Renal cortex interstitium (tissue), 15 donors: Measurements from ENCODE around the gene OR51A4. TPM values are rescaled to one million over a fixed set of nuclear protein-coding genes. Genes with fewer than 3 reads are reported as not detected.
"Not testable (repeated sequence)": the region's sequence is repeated elsewhere in the genome, so short reads cannot be mapped to it uniquely, and the experiment has no call there.

Source experiments
- DNase-seq, 11 donors: peaks; one replicate each; pipeline ENCODE4 v3.0.0-alpha.2; 2013; ENCODE audit warnings: low read depth in 9 of 11, low spot score in 4 of 11; ENCODE audit errors: extremely low read depth in 1 of 11
- long read RNA-seq, 16 experiments: transcript quantifications; one replicate each; lab custom pipeline, GENCODE V29; 2026
- polyA plus RNA-seq, 3 donors: library from polyadenylated mRNA; unstranded; fragments of 120-200 nt; gene quantifications; one replicate each; pipeline ENCODE4 v1.2.1, GENCODE V29; 2013; ENCODE audit not compliant: insufficient read length in 3 of 3

OR51A4 gene, protein sequence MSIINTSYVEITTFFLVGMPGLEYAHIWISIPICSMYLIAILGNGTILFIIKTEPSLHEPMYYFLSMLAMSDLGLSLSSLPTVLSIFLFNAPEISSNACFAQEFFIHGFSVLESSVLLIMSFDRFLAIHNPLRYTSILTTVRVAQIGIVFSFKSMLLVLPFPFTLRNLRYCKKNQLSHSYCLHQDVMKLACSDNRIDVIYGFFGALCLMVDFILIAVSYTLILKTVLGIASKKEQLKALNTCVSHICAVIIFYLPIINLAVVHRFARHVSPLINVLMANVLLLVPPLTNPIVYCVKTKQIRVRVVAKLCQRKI
- polyA plus RNA-seq, result under 1 TPM in 1 of 3 donors, not detected in 2; 0.05 TPM
- long read RNA-seq, donor 1, result 0 reads
- long read RNA-seq, donor 2, result 0 reads
- long read RNA-seq, donor 3, result 0 reads
- long read RNA-seq, donor 4, result 0 reads
- long read RNA-seq, donor 5, result 0 reads
- long read RNA-seq, donor 6, result 0 reads
- long read RNA-seq, donor 7, result 0 reads
- long read RNA-seq, donor 8, result 0 reads
- long read RNA-seq, donor 9, result 0 reads
- long read RNA-seq, donor 10, result 0 reads
- long read RNA-seq, donor 11, result 0 reads
- long read RNA-seq, donor 12, result 0 reads
- long read RNA-seq, donor 13, result 0 reads
- long read RNA-seq, donor 14, result 0 reads
- long read RNA-seq, donor 15, result 0 reads
- long read RNA-seq, donor 16, result 0 reads

DNA sequence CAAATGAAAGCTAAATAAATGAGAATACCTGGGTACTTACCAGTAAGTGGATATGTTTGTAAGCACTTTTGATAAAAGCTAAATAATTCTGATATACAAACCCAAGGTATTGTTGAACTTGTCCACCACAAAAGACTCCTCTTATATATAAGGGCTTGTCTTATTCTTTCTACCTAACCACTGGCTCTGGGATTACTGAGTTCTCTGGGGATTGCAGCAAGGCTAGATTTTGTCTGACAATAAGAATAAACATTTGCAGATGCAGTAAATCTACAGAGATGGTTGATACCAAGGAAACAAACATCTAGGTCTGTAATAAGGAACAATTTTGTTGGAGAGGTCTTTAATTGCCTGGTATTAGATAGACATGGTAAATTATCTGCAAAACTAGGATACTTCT is at the start of gene OR51A4:
Gene OR51A4 (minus strand): TSS at position 101 of the 400 bp plus-strand sequence. CDS start 505 bp downstream, outside the sequence.
- no peak for DNase-seq

DNA sequence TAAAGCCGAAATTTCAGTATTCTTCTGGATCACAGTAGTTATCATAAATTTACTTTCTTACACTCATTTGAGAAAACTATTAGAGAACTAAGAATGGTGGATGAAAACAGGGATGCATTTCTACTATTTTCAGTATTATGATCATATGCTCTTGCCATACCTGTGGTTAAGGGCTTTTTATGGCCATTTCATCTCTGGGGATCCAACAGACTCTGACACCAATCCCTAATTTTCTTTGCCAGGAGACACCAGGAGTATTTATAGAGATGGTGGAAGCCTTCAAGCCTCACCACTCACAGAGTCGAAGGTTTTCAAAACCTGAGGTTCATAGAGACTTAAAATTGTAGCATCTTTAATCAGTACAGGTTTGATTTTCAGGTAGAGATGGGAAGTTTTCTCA is 47.1 kb upstream of the OR51A4 start, which contains the start of gene OR51L1:
Gene OR51L1 (plus strand): TSS at position 301 of the 400 bp plus-strand sequence. CDS start 4,132 bp downstream, outside the sequence.
- no peak for DNase-seq

DNA sequence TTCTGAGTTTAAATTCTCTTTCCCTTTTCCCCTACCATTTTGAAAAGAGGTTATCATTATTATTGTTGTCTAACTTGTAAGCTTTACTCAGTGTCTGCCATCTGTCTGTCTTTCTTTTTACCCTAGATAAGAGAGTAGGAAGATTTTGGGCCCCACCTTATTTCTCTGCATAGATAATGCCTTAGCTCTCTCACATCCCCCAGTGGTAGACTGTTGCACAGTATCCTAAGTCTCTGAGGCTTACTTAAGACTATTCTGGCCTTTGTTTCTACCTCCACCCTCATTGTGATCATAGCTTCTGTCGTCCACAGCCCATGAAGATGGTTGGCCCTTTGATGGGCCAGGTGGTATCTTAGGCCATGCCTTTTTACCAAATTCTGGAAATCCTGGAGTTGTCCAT is 43.7 kb upstream of the OR51A4 start:
- no peak for DNase-seq

DNA sequence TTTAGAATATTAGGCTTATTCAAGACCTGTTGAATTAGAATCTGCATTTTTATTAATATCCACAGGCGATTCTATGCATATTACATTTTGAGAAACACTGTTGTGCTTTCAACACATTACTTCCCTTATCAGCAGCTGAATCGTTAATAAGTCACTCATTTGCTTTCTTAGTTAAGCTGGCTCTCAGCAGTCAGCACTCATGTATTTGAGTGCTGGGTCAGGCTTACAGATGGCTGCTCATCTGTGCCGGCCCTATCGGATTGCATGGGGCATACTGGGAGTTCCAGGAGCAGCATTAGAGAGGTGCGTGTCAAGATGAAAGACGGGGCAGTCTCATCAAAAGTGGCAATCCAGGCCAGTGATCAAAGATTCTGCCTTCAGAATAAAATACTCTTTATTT is 36.4 kb upstream of the OR51A4 start:
- peak; percentile 31 to 78 (median 61) for DNase-seq

DNA sequence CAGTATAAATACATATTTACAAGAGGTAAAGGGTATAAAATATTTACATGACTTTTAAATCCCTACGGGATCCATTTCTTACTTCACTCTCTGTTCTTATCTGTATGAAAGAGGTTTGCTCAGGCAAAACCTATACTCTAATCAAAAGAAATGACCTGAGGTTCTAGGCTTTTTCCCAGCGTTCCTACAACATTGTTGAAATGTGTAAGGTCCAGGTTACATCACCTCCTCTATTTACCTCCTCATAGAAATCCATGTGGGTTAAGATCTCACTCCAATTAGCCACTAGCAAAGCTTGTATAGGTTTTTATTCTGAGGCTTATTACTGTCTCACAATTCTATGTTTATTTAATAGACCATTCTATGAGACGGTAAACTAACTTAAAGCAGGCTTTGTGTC is 35.3 kb upstream of the OR51A4 start:
- no peak for DNase-seq

DNA sequence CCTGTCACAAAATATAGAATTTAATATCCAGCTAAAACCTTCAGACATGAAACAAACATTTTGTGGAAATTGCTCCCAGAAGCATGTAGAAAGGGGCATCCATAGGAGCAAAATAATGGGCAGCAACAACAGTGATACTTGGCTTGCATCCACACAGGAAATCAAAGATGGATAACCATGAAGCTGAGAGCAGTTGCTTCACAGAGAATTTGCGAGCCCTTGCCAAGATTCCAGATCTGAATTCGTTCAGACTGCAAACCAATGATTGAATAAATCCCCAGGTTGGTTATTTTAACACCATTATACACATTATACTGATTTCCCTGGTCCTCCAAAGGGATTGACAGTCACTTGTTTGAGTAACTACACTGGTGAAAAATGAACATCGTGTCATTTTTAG is 31.6 kb upstream of the OR51A4 start:
- DNase-seq, result no peak

DNA sequence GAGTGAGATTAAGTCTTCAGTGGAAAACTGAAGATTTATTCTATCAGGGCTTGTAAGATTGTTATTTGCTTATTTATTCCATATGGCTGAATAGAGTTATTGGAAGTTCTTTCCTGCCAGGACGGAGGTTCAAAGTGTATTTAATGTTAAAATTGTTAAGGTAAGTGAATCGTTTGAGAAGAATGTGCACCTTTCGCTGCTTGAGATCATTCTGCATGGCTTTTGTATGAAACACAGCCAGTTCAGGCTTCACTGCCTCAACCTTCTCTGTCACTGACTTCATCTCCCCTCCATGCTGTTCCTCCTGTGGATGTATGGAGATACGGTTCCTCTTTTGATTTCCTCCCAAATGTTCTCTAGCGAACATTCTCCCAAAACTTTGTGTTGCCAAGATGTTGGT is 28.0 kb upstream of the OR51A4 start:
- no peak for DNase-seq

DNA sequence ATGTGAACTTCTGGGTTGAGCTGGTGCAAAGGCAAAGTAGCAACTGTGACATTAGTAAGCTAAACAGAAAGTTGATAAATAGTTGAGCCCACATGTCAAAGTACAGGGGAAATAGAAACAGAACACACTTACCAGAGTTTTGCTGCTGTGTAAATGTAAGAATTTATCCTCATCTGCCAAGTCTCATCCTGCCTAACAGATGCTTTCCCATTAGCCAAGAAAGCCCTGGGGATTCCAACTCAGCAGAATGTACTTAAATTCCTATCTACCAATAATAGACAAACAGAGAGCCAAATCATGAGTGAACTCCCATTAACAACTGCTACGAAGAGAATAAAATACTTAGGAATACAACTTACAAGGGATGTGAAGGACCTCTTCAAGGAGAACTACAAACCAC is 15.4 kb upstream of the OR51A4 start:
- no peak for DNase-seq

DNA sequence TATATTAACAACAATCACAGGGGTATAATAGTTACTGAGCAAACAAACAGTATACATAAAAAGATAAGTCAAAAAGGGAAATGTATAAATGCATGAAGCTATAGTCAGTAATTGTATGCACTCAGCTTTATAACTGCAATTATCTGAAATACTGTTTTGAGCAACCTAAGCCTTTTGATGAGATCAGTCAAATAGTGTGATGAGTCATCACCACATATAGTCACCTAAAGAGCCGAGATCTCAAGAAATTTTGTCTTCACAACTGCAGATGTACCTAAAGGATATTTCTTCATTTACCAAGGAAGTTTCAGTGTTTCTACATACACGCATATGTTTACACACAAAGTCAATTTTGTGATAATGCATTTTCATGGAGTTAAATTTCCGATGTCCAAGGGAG is 13.5 kb upstream of the OR51A4 start:
- DNase-seq, result no peak

DNA sequence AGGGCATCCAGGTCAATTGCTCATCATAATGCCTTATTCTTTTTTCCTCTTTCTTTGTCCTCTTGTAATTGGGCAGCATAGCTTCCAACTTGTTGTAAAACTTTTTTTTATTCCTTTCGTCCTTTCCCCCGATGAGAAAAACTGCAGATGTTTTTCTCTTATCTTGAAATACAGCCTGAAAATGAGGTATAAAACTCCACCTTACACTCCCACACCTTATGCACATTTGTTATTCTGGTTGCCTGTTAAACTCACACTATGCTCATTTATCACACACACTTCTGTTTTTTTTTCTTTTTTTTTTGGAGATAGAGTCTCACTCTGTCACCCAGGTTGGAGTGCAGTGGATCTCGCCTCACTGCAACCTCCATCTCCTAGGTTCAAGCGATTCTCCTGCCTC is 10.0 kb upstream of the OR51A4 start:
- no peak for DNase-seq

DNA sequence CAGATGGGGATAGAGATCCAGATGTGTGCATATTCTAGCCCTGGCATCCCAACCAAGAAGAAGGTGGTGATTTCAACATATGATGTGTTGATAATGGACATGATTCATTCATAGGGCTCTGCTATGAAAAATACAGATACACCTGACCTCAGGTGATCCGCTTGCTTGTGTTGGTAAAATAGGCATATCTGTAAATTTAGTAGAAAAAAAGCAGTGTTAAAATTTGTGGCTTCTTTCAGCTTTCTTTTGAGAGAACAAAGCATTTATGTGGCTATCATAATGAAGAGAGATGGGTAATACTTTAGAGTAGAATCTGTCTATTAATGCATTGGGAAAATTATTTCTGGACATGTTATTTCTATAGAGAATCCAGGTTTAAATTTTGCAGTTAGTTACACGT is 8.2 kb upstream of the OR51A4 start, which contains the start of gene OR51A2:
Gene OR51A2 (minus strand): TSS at position 101 of the 400 bp plus-strand sequence. CDS start 0 bp downstream, at position 101.
- DNase-seq, result not testable (repeated sequence)

DNA sequence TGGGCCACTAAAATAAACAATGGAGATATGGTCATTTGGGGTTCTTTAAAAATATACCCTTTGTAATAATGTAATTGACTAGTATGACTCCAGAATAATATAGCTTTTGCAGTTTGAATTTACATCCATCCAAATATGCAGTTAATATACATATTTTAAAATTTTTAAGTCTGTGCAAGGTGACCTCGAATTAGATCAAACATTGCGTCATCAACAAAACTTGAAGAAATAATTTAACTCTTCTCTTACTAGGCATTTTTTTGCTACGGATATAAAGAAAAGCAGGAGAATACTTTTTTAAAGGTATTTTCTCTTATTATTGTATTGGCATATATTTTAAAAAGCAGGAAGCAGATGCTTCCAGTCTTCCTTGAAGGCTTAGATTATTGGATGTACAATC is 10.7 kb downstream of the OR51A4 start:
- DNase-seq, result no peak

DNA sequence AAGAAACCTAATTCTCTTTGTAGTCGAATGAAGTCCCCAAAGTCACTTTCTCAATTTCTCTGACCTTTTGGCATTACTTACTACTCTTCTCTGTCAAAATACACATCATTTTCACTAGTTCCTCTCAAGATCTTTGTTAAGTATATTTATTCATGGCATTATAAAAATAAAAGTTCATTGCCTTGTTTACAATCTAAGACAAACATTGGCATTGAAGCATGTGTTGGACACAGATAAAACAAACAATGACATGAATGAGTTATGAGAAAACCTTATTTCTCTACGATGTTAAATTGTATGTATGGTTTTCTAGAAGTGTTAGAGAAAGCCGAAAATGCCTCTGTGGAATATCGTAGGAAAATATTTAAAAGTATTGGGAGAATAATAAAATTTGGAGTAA is 14.7 kb downstream of the OR51A4 start:
- no peak for DNase-seq

DNA sequence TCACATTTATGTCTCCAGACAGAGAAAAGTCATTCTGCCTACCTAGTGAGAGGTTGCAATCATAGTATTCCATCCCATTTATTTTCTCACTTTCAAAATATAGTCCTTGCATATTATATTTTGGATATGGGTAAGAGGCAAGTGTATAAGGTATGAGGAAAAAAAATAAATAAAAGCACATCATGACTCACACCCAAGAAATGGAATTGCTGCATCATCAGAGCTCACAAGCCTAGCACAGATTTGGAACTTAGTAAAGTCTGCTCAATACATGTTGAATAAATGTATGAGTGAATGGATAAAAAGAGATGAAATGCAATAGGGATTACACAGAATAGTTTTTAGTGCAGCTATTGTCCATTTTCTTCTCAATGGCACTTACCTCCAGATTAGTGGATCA is 20.8 kb downstream of the OR51A4 start:
- DNase-seq, result no peak

DNA sequence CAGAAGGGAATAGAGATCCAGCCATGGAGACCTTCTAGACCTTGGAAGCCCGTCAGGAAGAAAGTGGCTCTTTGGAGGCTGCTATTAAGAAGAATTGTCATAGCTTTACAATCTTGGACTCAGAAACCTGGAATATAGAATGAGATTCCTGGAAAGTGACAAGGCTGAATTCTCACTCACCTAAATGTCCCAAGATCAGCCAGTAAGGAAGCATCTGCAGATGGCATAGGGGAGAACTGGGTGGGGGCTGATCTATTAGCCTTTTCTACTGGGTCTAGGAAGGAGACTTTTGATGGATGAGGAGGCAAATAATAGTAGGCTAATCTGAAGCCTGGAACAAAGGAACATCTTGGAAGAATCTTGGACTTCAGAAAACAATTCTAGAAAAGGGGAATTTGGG is 23.2 kb downstream of the OR51A4 start, which contains the start of gene OR51G1:
Gene OR51G1 (minus strand): TSS at position 101 of the 400 bp plus-strand sequence. CDS start 0 bp downstream, at position 101.
- no peak for DNase-seq

DNA sequence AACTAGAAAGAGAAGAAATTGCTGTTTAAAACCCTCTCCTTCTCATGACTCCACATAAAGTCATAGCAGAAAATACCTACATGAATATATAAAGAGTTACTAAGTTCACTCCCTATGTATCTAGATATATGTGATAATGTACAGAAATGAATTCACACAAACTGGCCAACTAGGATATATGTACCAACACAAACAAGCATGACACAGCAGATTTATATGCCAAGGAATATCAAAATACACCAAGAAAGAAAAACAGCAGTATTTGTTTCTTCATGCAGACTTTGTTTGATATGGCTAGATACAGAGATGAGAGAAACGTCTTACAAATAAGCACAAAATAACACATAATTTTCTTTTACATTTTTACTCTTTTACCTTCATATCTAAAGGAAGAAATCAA is 25.1 kb downstream of the OR51A4 start:
- no peak for DNase-seq

DNA sequence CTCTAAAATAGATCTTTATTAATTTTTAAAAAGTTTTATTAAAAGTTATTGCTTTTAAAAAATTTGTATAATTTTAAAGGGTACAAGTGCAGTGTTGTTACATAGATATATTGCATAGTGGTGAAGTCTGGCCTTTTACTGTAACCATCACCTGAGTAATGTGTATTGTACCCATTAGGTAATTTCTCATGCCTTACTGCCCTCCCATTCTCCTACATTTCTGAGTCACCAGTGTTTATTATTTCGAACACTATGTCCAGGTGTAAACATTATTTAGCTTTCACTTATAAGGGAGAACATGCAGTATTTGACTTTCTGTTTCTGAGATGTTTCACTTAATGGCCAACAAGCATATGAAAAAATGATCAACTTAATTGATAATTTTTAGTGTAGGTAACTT is 25.6 kb downstream of the OR51A4 start:
- DNase-seq, result no peak

DNA sequence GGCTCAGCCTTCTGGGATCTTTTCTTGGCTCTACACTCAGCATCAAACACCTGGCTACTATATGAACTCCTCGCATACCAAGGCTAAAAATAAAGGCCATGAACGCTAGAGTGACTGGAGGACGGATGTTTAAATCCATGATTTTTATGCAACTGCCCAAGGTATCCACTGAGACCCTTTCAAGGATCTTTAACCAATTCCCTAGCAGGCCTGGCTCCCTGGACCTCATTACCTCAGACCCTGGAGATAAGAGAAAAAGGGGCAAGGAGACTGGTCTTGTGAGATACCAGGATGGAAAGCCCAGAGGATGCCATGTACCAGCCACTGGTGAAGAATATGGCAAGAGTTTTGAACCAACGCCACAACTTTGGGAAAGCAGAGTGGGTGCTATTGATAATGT is 28.2 kb downstream of the OR51A4 start, which contains the start of gene OR51G2:
Gene OR51G2 (minus strand): TSS at position 101 of the 400 bp plus-strand sequence. CDS start 3,687 bp downstream, outside the sequence.
- no peak for DNase-seq

DNA sequence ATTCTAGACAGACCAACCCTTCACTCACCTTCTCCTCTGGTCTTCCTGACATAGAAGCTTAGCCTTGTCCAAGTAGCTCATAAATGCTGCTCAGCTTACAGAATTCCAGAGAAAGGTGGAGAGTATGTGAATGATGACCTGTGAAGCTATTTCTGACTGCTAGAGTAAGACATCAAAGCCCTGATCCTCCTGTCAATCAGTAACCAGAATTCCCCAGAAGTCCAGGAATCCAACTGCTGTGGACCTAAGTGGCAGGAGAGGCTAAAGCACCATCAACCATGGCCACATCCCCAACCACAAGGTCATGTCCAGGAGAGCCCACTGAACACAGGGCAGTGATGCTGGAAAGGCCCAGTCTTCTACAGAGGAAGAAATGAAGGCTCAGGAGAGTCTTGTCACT is 30.8 kb downstream of the OR51A4 start:
- DNase-seq, result peak in 6 of 11 donors; percentile 1 to 25 (median 10)

DNA sequence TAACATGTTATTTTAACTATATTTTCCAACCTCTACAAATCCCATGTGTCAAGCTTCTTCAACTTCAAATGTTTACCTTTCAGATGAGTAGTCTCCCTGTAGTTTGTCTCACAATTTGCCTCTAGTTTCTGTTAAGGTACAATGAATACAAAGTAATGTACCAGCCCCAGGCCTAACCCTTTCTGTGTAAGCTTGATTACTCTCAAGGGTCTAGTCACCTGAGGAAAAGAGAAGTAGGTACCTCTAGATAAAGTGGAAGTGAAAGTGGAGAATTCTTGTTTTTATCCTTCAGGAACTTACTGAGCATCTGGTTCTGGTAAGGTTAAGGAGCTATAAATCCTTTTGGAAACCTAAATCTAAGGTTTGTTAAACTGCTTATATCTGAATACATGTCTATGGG is 43.9 kb downstream of the OR51A4 start, which contains the start of gene OR51A7:
Gene OR51A7 (plus strand): TSS at position 300 of the 400 bp plus-strand sequence. CDS start 3,587 bp downstream, outside the sequence.
- DNase-seq, result no peak
